B cell (primary cell): ENCODE results near the gene ITGB4. TPM values are rescaled to one million over a fixed set of nuclear protein-coding genes. Genes with fewer than 3 reads are reported as not detected.

Source experiments
- ATAC-seq: fragments of 200-7000 bp; cut with Tn5 transposase; one replicate; pipeline ENCODE4 v1.10.0; 2021; ENCODE audit warnings: low read depth, mild to moderate bottlenecking, moderate number of reproducible peaks, moderate library complexity
- CTCF ChIA-PET: fragments of 350-600 bp; sonication (Branson Sonifier 250); formaldehyde crosslinking; loops from one replicate; lab custom pipeline; 2021; ENCODE audit warnings: antibody characterized with exemption, inconsistent platforms; lab: Charles Lee
- POLR2A ChIA-PET: fragments of 350-600 bp; sonication (Branson Sonifier 250); formaldehyde crosslinking; loops from one replicate; lab custom pipeline; 2021; ENCODE audit warnings: antibody characterized with exemption; lab: Charles Lee
- DNase-seq: peaks from one replicate; pipeline ENCODE4 v3.0.0; 2013
- H2AFZ ChIP-seq: 2 replicates; pipeline ENCODE4 v1.6.1; 2012; ENCODE audit warnings: mild to moderate bottlenecking, low read depth, low read length; ENCODE audit not compliant: insufficient read depth, poor library complexity, severe bottlenecking
- H3K27ac ChIP-seq, 2 donors: 1 replicate in 1 of 2; 2 replicates in 1 of 2; pipeline ENCODE4 v1.5.1; 2012 to 2013; ENCODE audit warnings: low read length in 2 of 2, mild to moderate bottlenecking in 2 of 2, moderate library complexity in 1 of 2
- H3K27me3 ChIP-seq, 4 experiments: fragments of 200-600 bp in 1 of 4; sonication (generic) in 1 of 4; replicated peaks in 1 of 4; 1 replicate in 2 of 4; 2 replicates in 2 of 4; pipeline versions ENCODE4 v1.6.1 to v1.7.0; 2013 to 2016; ENCODE audit warnings: low read length in 3 of 4, mild to moderate bottlenecking in 2 of 4, mixed read lengths in 1 of 4, moderate library complexity in 1 of 4; ENCODE audit not compliant: insufficient read depth in 4 of 4, control insufficient read depth in 3 of 4; ENCODE audit errors: control extremely low read depth in 1 of 4
- H3K36me3 ChIP-seq, 2 experiments: replicated peaks in 1 of 2; 1 replicate in 1 of 2; 2 replicates in 1 of 2; pipeline versions ENCODE4 v1.6.1 to v1.7.1; 2013; ENCODE audit warnings: low read length in 1 of 2; ENCODE audit not compliant: insufficient read depth in 2 of 2, control insufficient read depth in 1 of 2; ENCODE audit errors: control extremely low read depth in 1 of 2, extremely low read depth in 1 of 2
- H3K4me1 ChIP-seq, 2 donors: fragments of 200-600 bp in 1 of 2; sonication (generic) in 1 of 2; 1 replicate in 1 of 2; 2 replicates in 1 of 2; pipeline versions ENCODE4 v1.5.1 to v1.6.1; 2013 to 2017; ENCODE audit warnings: low read length in 2 of 2; ENCODE audit not compliant: control insufficient read depth in 2 of 2, insufficient read depth in 2 of 2
- H3K4me2 ChIP-seq: replicated peaks from 2 replicates; pipeline ENCODE3; 2012; ENCODE audit warnings: mild to moderate bottlenecking, low read depth, low read length; ENCODE audit not compliant: poor library complexity, severe bottlenecking
- H3K4me3 ChIP-seq, 5 experiments: fragments of 200-600 bp in 1 of 5; sonication (generic) in 1 of 5; 1 replicate in 3 of 5; 2 replicates in 2 of 5; pipeline versions ENCODE4 v1.5.1 to v1.7.0; 2011 to 2016; ENCODE audit warnings: low read length in 4 of 5, mild to moderate bottlenecking in 4 of 5, low read depth in 2 of 5, control low read depth in 1 of 5, moderate library complexity in 1 of 5; ENCODE audit not compliant: insufficient read depth in 1 of 5; ENCODE audit errors: control extremely low read depth in 1 of 5, extremely low read depth in 1 of 5
- H3K79me2 ChIP-seq: fragments of 200-600 bp; sonication (generic); one replicate; pipeline ENCODE4 v1.6.0; 2016; ENCODE audit warnings: low read length; ENCODE audit not compliant: control insufficient read depth, insufficient read depth
- H3K9ac ChIP-seq: fragments of 200-600 bp; sonication (generic); 2 replicates; pipeline ENCODE4 v1.6.1; 2017; ENCODE audit warnings: mild to moderate bottlenecking, low read length, moderate library complexity
- H3K9me3 ChIP-seq, 3 donors: one replicate each; pipeline versions ENCODE4 v1.6.1 to v1.7.1; 2013; ENCODE audit warnings: low read length in 2 of 3; ENCODE audit not compliant: control insufficient read depth in 2 of 3, insufficient read depth in 1 of 3; ENCODE audit errors: control extremely low read depth in 1 of 3
- H4K20me1 ChIP-seq: 2 replicates; pipeline ENCODE4 v1.6.0; 2012; ENCODE audit warnings: mild to moderate bottlenecking, low read length; ENCODE audit not compliant: insufficient read depth, control insufficient read depth, poor library complexity, severe bottlenecking
- H3K27ac Mint-ChIP-seq: one replicate; pipeline ENCODE4 v1.8.0; 2021; ENCODE audit warnings: mixed read lengths
- H3K27me3 Mint-ChIP-seq: one replicate; pipeline ENCODE4 v1.8.0; 2021; ENCODE audit warnings: mixed read lengths
- H3K4me1 Mint-ChIP-seq: one replicate; pipeline ENCODE4 v1.8.0; 2021; ENCODE audit warnings: mixed read lengths
- H3K4me3 Mint-ChIP-seq: one replicate; pipeline ENCODE4 v1.8.0; 2021; ENCODE audit warnings: mixed read lengths
- H3K9me3 Mint-ChIP-seq: one replicate; pipeline ENCODE4 v1.8.0; 2022; ENCODE audit warnings: mixed read lengths; ENCODE audit not compliant: insufficient read depth
- CTCF ChIP-seq: fragments of 200-600 bp; IDR thresholded peaks from one replicate; pipeline ENCODE4 v1.8.0; 2022; ENCODE audit warnings: antibody characterized with exemption, mild to moderate bottlenecking
- EZH2 ChIP-seq: IDR thresholded peaks from 2 replicates; pipeline ENCODE4 v1.6.1; 2012; ENCODE audit warnings: borderline replicate concordance, low read depth, mild to moderate bottlenecking, moderate library complexity, low read length; ENCODE audit not compliant: insufficient read depth, poor library complexity, severe bottlenecking
- WGBS: methylation state at CpG from one replicate; pipeline ENCODE4 v1.1.5; 2013; ENCODE audit warnings: missing lambda C conversion rate; ENCODE audit not compliant: insufficient coverage; 5-methylcytosine and 5-hydroxymethylcytosine counted together
- intact Hi-C: fragments of 100-400 bp; cut with micrococcal nuclease; formaldehyde crosslinking; loops from one replicate; pipeline ENCODE4 v1.10.0; 2022
- polyA plus RNA-seq: library from polyadenylated mRNA; depleted of rRNA; stranded (reverse); fragments of >200 nt; gene quantifications from 2 replicates; pipeline ENCODE4 v1.2.3, GENCODE V29; 2012
- total RNA-seq, 2 donors: library from RNA; stranded (reverse); fragments of 120-200 nt in 1 of 2; gene quantifications; 1 replicate in 1 of 2; 2 replicates in 1 of 2; pipeline versions ENCODE4 v1.2.3 to v1.2.4, GENCODE V29; 2013 to 2022

Gene ITGB4
- total and polyA plus RNA-seq, 2 donors (not counting 1 experiment from before 2014, with no cell fraction given): 0.12 to 0.81 TPM

GRCh38 chr17:75730065-75730464, 8.8 kb downstream of the ITGB4 start:
- Mint-ChIP-seq H3K4me3 (no peak overlapping the region), H3K27ac (no peak overlapping the region), H3K9me3 (no peaks in the 10 kb centered on the region), H3K4me1 (peaks cover 4% of the 10 kb centered on the region), H3K27me3 (no peaks in the 10 kb centered on the region)
- Histone ChIP-seq H4K20me1 (no peaks in the 10 kb centered on the region), H3K79me2 (no peaks in the 10 kb centered on the region), H3K27ac (no peak overlapping the region), H3K36me3 (no peaks in the 10 kb centered on the region), H2AFZ (no peak overlapping the region), H3K9ac (no peak overlapping the region), H3K27me3 (no peaks in the 10 kb centered on the region), H3K4me1 (peaks cover 4 to 5% of the 10 kb centered on the region in 2 donors), H3K9me3 (no peaks in the 10 kb centered on the region), H3K4me2 (no peak overlapping the region), H3K4me3 (no peak overlapping the region)
- intact Hi-C loops: no loop called here
- ATAC-seq (no peak), DNase-seq (no peak)
- POLR2A ChIA-PET: interaction anchor here (0.6 kb wide), 1 partner anchor 131 kb away, joined by 3 read pairs; no protein-coding TSS in a partner anchor
- CTCF ChIA-PET: interaction anchor here (0.7 to 1.4 kb wide), 2 partner anchors 21 to 97 kb away, joined by 3 read pairs; no protein-coding TSS in a partner anchor
- TF ChIP-seq CTCF (no peak), EZH2 (no peak)
- 95% methylated on average over 21 of the region's 24 CpGs for WGBS

- Mint-ChIP-seq H3K4me1 (peaks cover 4% of the 10 kb centered on the region), H3K4me3 (no peak overlapping the region), H3K27me3 (no peaks in the 10 kb centered on the region), H3K27ac (no peak overlapping the region), H3K9me3 (no peaks in the 10 kb centered on the region)
- Histone ChIP-seq H3K27ac (no peak overlapping the region), H3K4me3 (no peak overlapping the region), H3K79me2 (no peaks in the 10 kb centered on the region), H2AFZ (no peak overlapping the region), H3K4me2 (no peak overlapping the region), H4K20me1 (no peaks in the 10 kb centered on the region), H3K4me1 (peaks cover 4 to 5% of the 10 kb centered on the region in 2 donors), H3K36me3 (no peaks in the 10 kb centered on the region), H3K9me3 (no peaks in the 10 kb centered on the region), H3K9ac (no peak overlapping the region), H3K27me3 (no peaks in the 10 kb centered on the region)
- ATAC-seq (no peak), DNase-seq (no peak)
- WGBS: 92% methylated on average over 24 of the region's 26 CpGs
- POLR2A ChIA-PET: no interaction called here
- CTCF ChIA-PET: interaction anchor here (0.6 to 1.4 kb wide), 3 partner anchors 9 to 98 kb away, joined by 3 to 4 read pairs (median 3); no protein-coding TSS in a partner anchor
- intact Hi-C loops: no loop called here
- no peak for TF ChIP-seq EZH2
- no peak for TF ChIP-seq CTCF
Observed at GRCh38 chr17:75731086-75731715, 9.9 kb downstream of the ITGB4 start.
